ENCODE data around the gene MROH7.

DNA sequence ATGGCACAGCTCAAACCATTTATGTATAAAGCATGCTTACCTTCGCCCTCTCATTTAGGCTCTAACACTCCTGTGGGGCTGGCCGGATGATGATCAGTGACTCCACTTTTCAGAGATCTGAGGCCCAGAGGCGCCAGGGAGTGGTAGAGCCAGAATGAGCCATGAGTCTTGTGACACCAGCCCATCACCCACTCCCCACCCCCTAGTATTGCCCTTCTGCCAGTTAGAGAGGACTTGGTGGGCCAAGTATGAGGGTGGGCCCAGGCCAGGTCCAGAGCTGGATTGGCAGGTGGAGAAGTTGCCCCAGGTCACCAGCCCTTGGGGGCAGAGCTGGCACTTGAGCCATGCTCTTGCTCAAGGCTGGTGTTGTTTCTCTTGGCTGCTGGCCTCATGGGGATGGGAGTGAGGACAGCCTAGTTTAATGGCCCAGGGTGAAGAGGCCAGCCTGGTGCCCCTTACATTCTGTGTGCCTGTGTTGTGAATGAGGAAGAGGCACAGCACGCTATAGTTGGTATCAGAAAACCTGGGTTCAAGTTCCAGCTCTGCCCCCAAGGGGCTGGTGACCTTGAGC, 43.8 kb downstream of the MROH7 start:
- TF ChIP-seq, protein P1, sequence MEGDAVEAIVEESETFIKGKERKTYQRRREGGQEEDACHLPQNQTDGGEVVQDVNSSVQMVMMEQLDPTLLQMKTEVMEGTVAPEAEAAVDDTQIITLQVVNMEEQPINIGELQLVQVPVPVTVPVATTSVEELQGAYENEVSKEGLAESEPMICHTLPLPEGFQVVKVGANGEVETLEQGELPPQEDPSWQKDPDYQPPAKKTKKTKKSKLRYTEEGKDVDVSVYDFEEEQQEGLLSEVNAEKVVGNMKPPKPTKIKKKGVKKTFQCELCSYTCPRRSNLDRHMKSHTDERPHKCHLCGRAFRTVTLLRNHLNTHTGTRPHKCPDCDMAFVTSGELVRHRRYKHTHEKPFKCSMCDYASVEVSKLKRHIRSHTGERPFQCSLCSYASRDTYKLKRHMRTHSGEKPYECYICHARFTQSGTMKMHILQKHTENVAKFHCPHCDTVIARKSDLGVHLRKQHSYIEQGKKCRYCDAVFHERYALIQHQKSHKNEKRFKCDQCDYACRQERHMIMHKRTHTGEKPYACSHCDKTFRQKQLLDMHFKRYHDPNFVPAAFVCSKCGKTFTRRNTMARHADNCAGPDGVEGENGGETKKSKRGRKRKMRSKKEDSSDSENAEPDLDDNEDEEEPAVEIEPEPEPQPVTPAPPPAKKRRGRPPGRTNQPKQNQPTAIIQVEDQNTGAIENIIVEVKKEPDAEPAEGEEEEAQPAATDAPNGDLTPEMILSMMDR (IDR thresholded peaks at IDR 0.05), result no peak
- no peak for TF ChIP-seq POLR2A (IDR thresholded peaks at IDR 0.05)
